Measurements from ENCODE around the gene TMEM215. TPM values are rescaled to one million over a fixed set of nuclear protein-coding genes. Genes with fewer than 3 reads are reported as not detected.

The TMEM215 gene
- total and polyA plus RNA-seq, 9 donors = 0.43 to 1.6 (median 0.88) TPM

- no peaks in the 10 kb centered on the region for H3K36me3 ChIP-seq (ENCODE audit: control insufficient read depth, insufficient read depth, low read length)
- H3K27me3 ChIP-seq (ENCODE audit: control insufficient read depth, insufficient read depth, low read length) = peaks cover 2% of the 10 kb centered on the region
- no peaks in the 10 kb centered on the region for H3K9me3 ChIP-seq (replicated peaks; ENCODE audit: control insufficient read depth, low read depth, low read length)
- no peak overlapping the region for H3K27ac ChIP-seq (ENCODE audit: low read length)
- DNase-seq = no peak
- 20% methylated on average over 2 of the region's 2 CpGs for WGBS (ENCODE audit: insufficient coverage)
- H3K4me3 ChIP-seq (ENCODE audit: low read length) = no peak overlapping the region
- H3K4me1 ChIP-seq (ENCODE audit: control insufficient read depth, insufficient read depth, low read length) = no peaks in the 10 kb centered on the region
Measured at GRCh38 chr9:32825203-32825602, 41.9 kb downstream of the TMEM215 start.

- Histone ChIP-seq H3K27me3 (ENCODE audit: control insufficient read depth, insufficient read depth, low read length) (peaks cover 3% of the 10 kb centered on the region), H3K27ac (ENCODE audit: low read length) (no peak overlapping the region), H3K4me3 (ENCODE audit: low read length) (no peak overlapping the region), H3K9me3 (replicated peaks; ENCODE audit: control insufficient read depth, low read depth, low read length) (no peaks in the 10 kb centered on the region), H3K36me3 (ENCODE audit: control insufficient read depth, insufficient read depth, low read length) (no peaks in the 10 kb centered on the region), H3K4me1 (ENCODE audit: control insufficient read depth, insufficient read depth, low read length) (no peaks in the 10 kb centered on the region)
- WGBS (ENCODE audit: insufficient coverage) = 79% methylated on average over 2 of the region's 5 CpGs
- DNase-seq = no peak
Measured at GRCh38 chr9:32828861-32829260, 45.5 kb downstream of the TMEM215 start.

- DNase-seq = peak; percentile 19
- H3K4me1 ChIP-seq (ENCODE audit: control insufficient read depth, insufficient read depth, low read length) = no peaks in the 10 kb centered on the region
- peaks cover 3% of the 10 kb centered on the region for H3K27me3 ChIP-seq (ENCODE audit: control insufficient read depth, insufficient read depth, low read length)
- no CpG with 5 or more reads among the region's 2 CpGs for WGBS (ENCODE audit: insufficient coverage)
- no peaks in the 10 kb centered on the region for H3K36me3 ChIP-seq (ENCODE audit: control insufficient read depth, insufficient read depth, low read length)
- no peak overlapping the region for H3K4me3 ChIP-seq (ENCODE audit: low read length)
- no peak overlapping the region for H3K27ac ChIP-seq (ENCODE audit: low read length)
- no peaks in the 10 kb centered on the region for H3K9me3 ChIP-seq (replicated peaks; ENCODE audit: control insufficient read depth, low read depth, low read length)
Measured at GRCh38 chr9:32832346-32832745, 49.0 kb downstream of the TMEM215 start.

Other genes with a start within 250 kb of the TMEM215 start
- 15.3 TPM for gene SMIM27, start 231.2 kb upstream of the TMEM215 start, total RNA-seq
- gene SMIM27, start 231.2 kb upstream of the TMEM215 start, polyA plus RNA-seq (ENCODE audit: insufficient read depth in 1 of 8, insufficient read length in 8 of 8, low replicate concordance in 1 of 8) = 10 to 100 TPM in 5 of 8 donors, 1 to 10 TPM in 3; 9.2 to 12.3 (median 10.3) TPM
- 19.8 TPM for gene TOPORS, start 231.0 kb upstream of the TMEM215 start, total RNA-seq
- 10 to 100 TPM; 13.6 to 22.5 (median 16.8) TPM for gene TOPORS, start 231.0 kb upstream of the TMEM215 start, polyA plus RNA-seq (ENCODE audit: insufficient read depth in 1 of 8, insufficient read length in 8 of 8, low replicate concordance in 1 of 8)
- gene NDUFB6, start 210.4 kb upstream of the TMEM215 start, total RNA-seq = 55.7 TPM
- 10 to 100 TPM; 61.7 to 79.3 (median 71.2) TPM for gene NDUFB6, start 210.4 kb upstream of the TMEM215 start, polyA plus RNA-seq (ENCODE audit: insufficient read depth in 1 of 8, insufficient read length in 8 of 8, low replicate concordance in 1 of 8)
- gene TAF1L, start 147.9 kb upstream of the TMEM215 start, total RNA-seq = under 0.01 TPM
- gene TAF1L, start 147.9 kb upstream of the TMEM215 start, polyA plus RNA-seq (ENCODE audit: insufficient read depth in 1 of 8, insufficient read length in 8 of 8, low replicate concordance in 1 of 8) = under 1 TPM in 7 of 8 donors, not detected in 1; 0.04 to 0.11 (median 0.05) TPM
- 23.5 TPM for gene APTX, start 218.1 kb downstream of the TMEM215 start, total RNA-seq
- 10 to 100 TPM; 23.5 to 28.3 (median 24.6) TPM for gene APTX, start 218.1 kb downstream of the TMEM215 start, polyA plus RNA-seq (ENCODE audit: insufficient read depth in 1 of 8, insufficient read length in 8 of 8, low replicate concordance in 1 of 8)
- gene DNAJA1, start 241.7 kb downstream of the TMEM215 start, total RNA-seq = 56.0 TPM
- gene DNAJA1, start 241.7 kb downstream of the TMEM215 start, polyA plus RNA-seq (ENCODE audit: insufficient read depth in 1 of 8, insufficient read length in 8 of 8, low replicate concordance in 1 of 8) = 100 to 1,000 TPM in 4 of 8 donors, 10 to 100 TPM in 4; 83.3 to 138 (median 103) TPM